ENCODE measurements around the gene SNURF.

GRCh38 chr15:24971052-24971451 is 16.3 kb downstream of the SNURF start:
- no peak for TF ChIP-seq CTCF (IDR thresholded peaks at IDR 0.05)
- TF ChIP-seq POLR2AphosphoS5 (IDR thresholded peaks at IDR 0.05), result no peak

Measured in gastroesophageal sphincter (tissue), 3 donors.